K562 (cell line): Measurements from ENCODE around the gene CORO2A. TPM values are rescaled to one million over a fixed set of nuclear protein-coding genes. Genes with fewer than 3 reads are reported as not detected.

Experiments used
- ATAC-seq: fragments of 200-7000 bp; cut with Tn5 transposase; 3 replicates; pipeline ENCODE4 v1.9.1; 2020; ENCODE audit warnings: moderate library complexity
- BruUV-seq: library from RNA; stranded (reverse); fragments of 400-500 nt; replicated peaks from 2 replicates; lab custom pipeline; 2021; lab: Mats Ljungman, UMichigan
- CTCF ChIA-PET: fragments of 300-600 bp; formaldehyde crosslinking; extraction: SDS; loops from one replicate; lab custom pipeline; 2021; ENCODE audit warnings: low intra/inter-chr PET ratio; lab: Yijun Ruan, JAX
- POLR2A ChIA-PET: fragments of 300-600, 350-650 bp; sonication (Branson Sonifier 250); formaldehyde crosslinking; extraction: SDS; loops from one replicate; lab custom pipeline; 2021; ENCODE audit warnings: antibody characterized with exemption, inconsistent platforms; lab: Yijun Ruan, JAX
- DNase-seq, 4 experiments: peaks; one replicate each; pipeline versions ENCODE4 v3.0.0 to v3.0.0-alpha.2; 2011 to 2018; ENCODE audit warnings: low spot score in 3 of 4, mixed read lengths in 3 of 4; ENCODE audit errors: extremely low read depth in 1 of 4
- FAIRE-seq: peaks from 2 replicates; lab custom pipeline; 2011; peaks lifted over from hg19 to GRCh38; lab: Jason Lieb, UNC
- H2AFZ ChIP-seq: 2 replicates; pipeline ENCODE4 v1.6.0; 2011; ENCODE audit warnings: low read depth, low read length, control low read depth, inconsistent platforms
- H3K27ac ChIP-seq: fragments of 200-600 bp; 3 replicates; pipeline ENCODE4 v1.8.0; 2011; ENCODE audit warnings: low read depth, mild to moderate bottlenecking, control low read depth, inconsistent platforms, low read length, moderate library complexity, mixed read lengths; ENCODE audit errors: extremely low read depth
- H3K27me3 ChIP-seq, 2 experiments: fragments of 300-600 bp in 1 of 2; 2 replicates in 1 of 2; 3 replicates in 1 of 2; pipeline versions ENCODE4 v1.6.0 to v1.8.0; 2011; ENCODE audit warnings: inconsistent platforms in 2 of 2, low read length in 2 of 2, mild to moderate bottlenecking in 1 of 2, mixed read lengths in 1 of 2, moderate library complexity in 1 of 2; ENCODE audit not compliant: control insufficient read depth in 2 of 2, insufficient read depth in 2 of 2
- H3K36me3 ChIP-seq: fragments of 300-600 bp; 3 replicates; pipeline ENCODE4 v1.8.0; 2011; ENCODE audit warnings: mild to moderate bottlenecking, low read length, inconsistent platforms; ENCODE audit not compliant: control insufficient read depth, insufficient read depth
- H3K4me1 ChIP-seq, 2 experiments: fragments of 200-600 bp in 1 of 2; replicated peaks in 1 of 2; 2 replicates in 1 of 2; 3 replicates in 1 of 2; pipeline versions ENCODE4 v1.5.1 to v1.8.0; 2011; ENCODE audit warnings: inconsistent platforms in 2 of 2, low read length in 2 of 2, mild to moderate bottlenecking in 1 of 2, mixed read lengths in 1 of 2, moderate library complexity in 1 of 2; ENCODE audit not compliant: control insufficient read depth in 2 of 2, insufficient read depth in 2 of 2
- H3K4me2 ChIP-seq: 2 replicates; pipeline ENCODE4 v1.6.1; 2011; ENCODE audit warnings: low read length, control low read depth, inconsistent platforms, mixed read lengths; ENCODE audit not compliant: insufficient read depth
- H3K4me3 ChIP-seq: fragments of 200-600 bp; sonication (generic), shearing (Covaris generic); 2 replicates; pipeline ENCODE4 v1.5.1; 2016; ENCODE audit warnings: control low read depth, inconsistent platforms
- H3K79me2 ChIP-seq: fragments of 200-600 bp; 3 replicates; pipeline ENCODE4 v1.8.0; 2011; ENCODE audit warnings: low read length, inconsistent platforms; ENCODE audit not compliant: control insufficient read depth, insufficient read depth
- H3K9ac ChIP-seq, 2 experiments: 2 replicates each; pipeline versions ENCODE4 v1.6.0 to v1.6.1; 2011; ENCODE audit warnings: low read depth in 2 of 2, low read length in 2 of 2, control low read depth in 1 of 2, inconsistent platforms in 1 of 2, mild to moderate bottlenecking in 1 of 2, mixed read lengths in 1 of 2; ENCODE audit not compliant: insufficient read depth in 1 of 2
- H3K9me1 ChIP-seq: one replicate; pipeline ENCODE4 v1.6.0; 2011; ENCODE audit warnings: inconsistent platforms, mild to moderate bottlenecking, low read length, moderate library complexity; ENCODE audit not compliant: control insufficient read depth, insufficient read depth
- H3K9me3 ChIP-seq: replicated peaks from 2 replicates; pipeline ENCODE4 v1.5.1; 2011; ENCODE audit warnings: low read depth, low read length, inconsistent platforms; ENCODE audit not compliant: control insufficient read depth, insufficient read depth
- H4K20me1 ChIP-seq: replicated peaks from 2 replicates; pipeline ENCODE4 v1.6.1; 2011; ENCODE audit warnings: low read length, inconsistent platforms, mixed read lengths; ENCODE audit not compliant: control insufficient read depth, insufficient read depth
- BCOR ChIP-seq: fragments of 450-650 bp; IDR thresholded peaks from 2 replicates; pipeline ENCODE4 v1.6.1; 2016
- CBX1 ChIP-seq: sonication (generic); IDR thresholded peaks from 2 replicates; pipeline ENCODE4 v1.6.1; 2016; ENCODE audit warnings: antibody characterized with exemption, low read depth, mild to moderate bottlenecking
- KAT7 ChIP-seq: sonication (generic); formaldehyde crosslinking; IDR thresholded peaks from 2 replicates; pipeline ENCODE4 v1.8.0; 2022; ENCODE audit warnings: missing genetic modification reagents, mild to moderate bottlenecking, borderline replicate concordance
- KDM1A ChIP-seq, 2 experiments: fragments of 450-650 bp; IDR thresholded peaks; 2 replicates each; pipeline ENCODE4 v1.6.1; 2016; ENCODE audit warnings: mild to moderate bottlenecking in 2 of 2
- MTA1 ChIP-seq: fragments of 450-650 bp; IDR thresholded peaks from 2 replicates; pipeline ENCODE4 v1.6.1; 2017; ENCODE audit warnings: borderline replicate concordance
- MXI1 ChIP-seq: IDR thresholded peaks from 2 replicates; pipeline ENCODE4 v1.6.1; 2011; ENCODE audit warnings: low read depth, mild to moderate bottlenecking, improper control_type of control experiment, low read length
- RBM25 ChIP-seq: fragments of 200-400 bp; formaldehyde crosslinking; IDR thresholded peaks from 2 replicates; pipeline ENCODE4 v1.6.1; 2018; ENCODE audit warnings: low read length, low read depth, moderate library complexity; ENCODE audit not compliant: severe bottlenecking
- SMAD4 ChIP-seq: fragments of 250-450 bp; sonication (Bioruptor Pico); conservative IDR thresholded peaks from 2 replicates; pipeline ENCODE4 v1.8.0; 2021; ENCODE audit warnings: inconsistent platforms, mild to moderate bottlenecking, moderate library complexity
- SREBF1 ChIP-seq: fragments of 150-350 bp; IDR thresholded peaks from 2 replicates; pipeline ENCODE4 v1.6.1; 2014; ENCODE audit warnings: antibody characterized with exemption, low read depth, low read length, borderline replicate concordance
- TFAM ChIP-seq: fragments of 250-450 bp; sonication (Bioruptor Pico); conservative IDR thresholded peaks from 2 replicates; pipeline ENCODE4 v1.5.0; 2021; ENCODE audit warnings: mild to moderate bottlenecking, moderate library complexity
- TRIM28 ChIP-seq: fragments of 450-650 bp; IDR thresholded peaks from 2 replicates; pipeline ENCODE4 v1.6.1; 2017
- XRCC3 ChIP-seq: fragments of 450-650 bp; IDR thresholded peaks from 2 replicates; pipeline ENCODE4 v1.6.1; 2017; ENCODE audit warnings: mild to moderate bottlenecking, moderate library complexity
- ZC3H4 ChIP-seq: sonication (generic); formaldehyde crosslinking; IDR thresholded peaks from 2 replicates; pipeline ENCODE4 v1.9.0; 2021; ENCODE audit warnings: missing genetic modification reagents, borderline replicate concordance
- ZNF253 ChIP-seq: fragments of 250-450 bp; sonication (Bioruptor Pico); conservative IDR thresholded peaks from 2 replicates; pipeline ENCODE4 v1.6.1; 2021; ENCODE audit warnings: mild to moderate bottlenecking
- ZNF274 ChIP-seq: IDR thresholded peaks from 2 replicates; pipeline ENCODE4 v1.6.1; 2011; ENCODE audit warnings: low read depth, mild to moderate bottlenecking, low read length, moderate library complexity, borderline replicate concordance
- ZNF583 ChIP-seq: fragments of 250-450 bp; sonication (Bioruptor Pico); IDR thresholded peaks from 2 replicates; pipeline ENCODE4 v1.4.0; 2020
- WGBS: fragments of 100-300 bp; shearing (Covaris generic); methylation state at CpG from one replicate; pipeline ENCODE4 v1.1.6; 2016; ENCODE audit warnings: low coverage, mixed read lengths; ENCODE audit not compliant: insufficient coverage; ENCODE audit errors: missing lambda C conversion rate; 5-methylcytosine and 5-hydroxymethylcytosine counted together
- in situ Hi-C: fragments of 300-500 bp; cut with MboI; formaldehyde crosslinking; loops from 4 replicates; pipeline ENCODE4 v1.15.0; 2018; ENCODE audit warnings: inconsistent platforms, mixed read lengths
- intact Hi-C: fragments of 100-400 bp; cut with micrococcal nuclease; formaldehyde crosslinking; loops from 2 replicates; pipeline ENCODE4 v1.14.2; 2022
- polyA plus RNA-seq, 8 experiments: library from polyadenylated mRNA; depleted of rRNA in 4 of 8; stranded (reverse) in 5 of 8; unstranded in 3 of 8; fragments of >200 nt; fragmentation: Nextera tagmentation in 2 of 8; fragmentation: Illumina TruSeq in 1 of 8; extraction: Ambion mirVana in 2 of 8; extraction: Trizol in 1 of 8; gene quantifications; 2 replicates each; pipeline versions ENCODE4 v1.2.1 to v1.2.3, GENCODE V29; 2011 to 2014; ENCODE audit warnings: inconsistent platforms in 1 of 8, missing spikeins in 1 of 8
- total RNA-seq, 7 experiments: library from RNA; depleted of rRNA in 6 of 7; stranded (reverse); fragments of >200 nt in 6 of 7; fragmentation: Illumina TruSeq in 2 of 7; extraction: Trizol in 2 of 7; gene quantifications; 2 replicates each; pipeline versions ENCODE4 v1.2.1 to v1.2.3, GENCODE V29; 2011 to 2021; ENCODE audit warnings: low replicate concordance in 1 of 7
- TF ChIP-seq, protein P1 (sequence below): fragments of 450-650 bp; IDR thresholded peaks from 2 replicates; pipeline ENCODE4 v1.6.1; 2016; ENCODE audit warnings: low read depth, mild to moderate bottlenecking, moderate library complexity
- TF ChIP-seq, protein P2 (sequence below): fragments of 200-800 bp; sonication (Bioruptor generic); IDR thresholded peaks from 2 replicates; pipeline ENCODE4 v1.6.1; 2017; ENCODE audit warnings: missing genetic modification characterization, missing compliant biosample characterization
- TF ChIP-seq, protein P3 (sequence below): sonication (generic); formaldehyde crosslinking; IDR thresholded peaks from 2 replicates; pipeline ENCODE4 v1.8.0; 2022; ENCODE audit warnings: mild to moderate bottlenecking, low read depth, missing genetic modification reagents

CORO2A gene
- total and polyA plus RNA-seq, 9 of the 15 experiments (the other 6 are each of a cell fraction or from before 2014, with no cell fraction given): 9.5 to 26.6 (median 18.0) TPM

DNA sequence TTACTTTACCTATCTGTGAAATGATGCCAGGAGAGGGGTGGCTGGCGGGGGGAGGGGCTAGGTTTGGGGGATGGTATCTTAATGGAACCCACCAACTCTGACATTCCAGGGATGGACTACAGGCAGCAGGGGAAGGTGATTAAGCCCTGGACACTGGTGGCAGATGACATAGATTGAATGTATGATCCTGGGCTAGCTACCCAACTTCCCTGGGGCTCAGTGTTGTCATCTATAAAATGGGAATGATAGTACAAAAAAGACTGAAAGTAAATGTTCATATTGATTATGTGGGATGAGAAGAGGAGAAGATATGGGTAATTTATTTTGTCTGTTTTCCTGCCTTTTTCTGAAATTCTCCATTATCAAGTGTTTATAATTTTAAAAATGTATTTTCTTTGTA lies 6.2 kb downstream of the CORO2A start:
- no peak overlapping the region for H3K4me2 ChIP-seq
- H3K27me3 ChIP-seq: no peaks in the 10 kb centered on the region
- H3K27ac ChIP-seq: no peak overlapping the region
- no peak for DNase-seq
- no peak overlapping the region for H3K9ac ChIP-seq
- no peaks in the 10 kb centered on the region for H4K20me1 ChIP-seq
- ChIA-PET POLR2A (interaction anchor here (0.7 to 1.2 kb wide), 2 partner anchors 11 to 176 kb away, joined by 3 to 6 read pairs; no protein-coding TSS in a partner anchor), CTCF (no interaction called here)
- peaks cover 80% of the 10 kb centered on the region for H3K79me2 ChIP-seq
- intact Hi-C loops: no loop called here
- no TSS peak for BruUV-seq
- TF ChIP-seq TFAM (CRISPR knock-in tag) (no peak), ZNF253 (CRISPR knock-in tag) (no peak), KAT7 (no peak), MXI1 (no peak), SMAD4 (no peak), ZNF274 (no peak), TRIM28 (no peak), CBX1 (no peak), XRCC3 (no peak), ZC3H4 (no peak), SREBF1 (no peak), ZNF583 (no peak), KDM1A (IDR thresholded peaks at IDR 0.05) (peak; percentile 58 to 86), MTA1 (no peak), RBM25 (peak; percentile 94), BCOR (peak; percentile 86)
- TF ChIP-seq, protein P1, sequence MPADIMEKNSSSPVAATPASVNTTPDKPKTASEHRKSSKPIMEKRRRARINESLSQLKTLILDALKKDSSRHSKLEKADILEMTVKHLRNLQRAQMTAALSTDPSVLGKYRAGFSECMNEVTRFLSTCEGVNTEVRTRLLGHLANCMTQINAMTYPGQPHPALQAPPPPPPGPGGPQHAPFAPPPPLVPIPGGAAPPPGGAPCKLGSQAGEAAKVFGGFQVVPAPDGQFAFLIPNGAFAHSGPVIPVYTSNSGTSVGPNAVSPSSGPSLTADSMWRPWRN: no peak
- TF ChIP-seq, protein P2, sequence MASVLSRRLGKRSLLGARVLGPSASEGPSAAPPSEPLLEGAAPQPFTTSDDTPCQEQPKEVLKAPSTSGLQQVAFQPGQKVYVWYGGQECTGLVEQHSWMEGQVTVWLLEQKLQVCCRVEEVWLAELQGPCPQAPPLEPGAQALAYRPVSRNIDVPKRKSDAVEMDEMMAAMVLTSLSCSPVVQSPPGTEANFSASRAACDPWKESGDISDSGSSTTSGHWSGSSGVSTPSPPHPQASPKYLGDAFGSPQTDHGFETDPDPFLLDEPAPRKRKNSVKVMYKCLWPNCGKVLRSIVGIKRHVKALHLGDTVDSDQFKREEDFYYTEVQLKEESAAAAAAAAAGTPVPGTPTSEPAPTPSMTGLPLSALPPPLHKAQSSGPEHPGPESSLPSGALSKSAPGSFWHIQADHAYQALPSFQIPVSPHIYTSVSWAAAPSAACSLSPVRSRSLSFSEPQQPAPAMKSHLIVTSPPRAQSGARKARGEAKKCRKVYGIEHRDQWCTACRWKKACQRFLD (CRISPR knock-in tag): no peak
- TF ChIP-seq, protein P3, sequence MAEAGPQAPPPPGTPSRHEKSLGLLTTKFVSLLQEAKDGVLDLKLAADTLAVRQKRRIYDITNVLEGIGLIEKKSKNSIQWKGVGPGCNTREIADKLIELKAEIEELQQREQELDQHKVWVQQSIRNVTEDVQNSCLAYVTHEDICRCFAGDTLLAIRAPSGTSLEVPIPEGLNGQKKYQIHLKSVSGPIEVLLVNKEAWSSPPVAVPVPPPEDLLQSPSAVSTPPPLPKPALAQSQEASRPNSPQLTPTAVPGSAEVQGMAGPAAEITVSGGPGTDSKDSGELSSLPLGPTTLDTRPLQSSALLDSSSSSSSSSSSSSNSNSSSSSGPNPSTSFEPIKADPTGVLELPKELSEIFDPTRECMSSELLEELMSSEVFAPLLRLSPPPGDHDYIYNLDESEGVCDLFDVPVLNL (CRISPR knock-in tag): no peak
- H2AFZ ChIP-seq: no peak overlapping the region
- no peaks in the 10 kb centered on the region for H3K9me3 ChIP-seq
- 17% methylated on average over 1 of the region's 1 CpG for WGBS
- in situ Hi-C loops: no loop called here
- peaks cover 42 to 63% of the 10 kb centered on the region in 2 experiments for H3K4me1 ChIP-seq
- no peak overlapping the region for H3K4me3 ChIP-seq
- ATAC-seq: no peak
- FAIRE-seq: no peak
- H3K9me1 ChIP-seq: no peaks in the 10 kb centered on the region
- H3K36me3 ChIP-seq: peaks cover 8% of the 10 kb centered on the region; the same call in 2 of the 3 replicates
